Type B pancreatic cell (in vitro differentiated cells): Measurements from ENCODE around the gene CYP2C9. TPM values are rescaled to one million over a fixed set of nuclear protein-coding genes. Genes with fewer than 3 reads are reported as not detected.

ENCODE experiments used
- DNase-seq: peaks from one replicate; pipeline ENCODE4 v3.0.0; 2021; ENCODE audit warnings: mixed read lengths; ENCODE audit not compliant: unreplicated experiment; ENCODE audit errors: extremely low spot score
- H3K27ac Mint-ChIP-seq: 2 replicates; pipeline ENCODE4 v1.8.0; 2021; ENCODE audit warnings: mild to moderate bottlenecking, mixed read lengths
- H3K27me3 Mint-ChIP-seq: 2 replicates; pipeline ENCODE4 v1.8.0; 2021; ENCODE audit warnings: mixed read lengths
- H3K36me3 Mint-ChIP-seq: 2 replicates; pipeline ENCODE4 v1.8.0; 2021; ENCODE audit warnings: mixed read lengths
- H3K4me1 Mint-ChIP-seq: one replicate; pipeline ENCODE4 v1.8.0; 2021; ENCODE audit warnings: mixed read lengths; ENCODE audit not compliant: unreplicated experiment
- H3K4me3 Mint-ChIP-seq: 2 replicates; pipeline ENCODE4 v1.8.0; 2021; ENCODE audit warnings: mild to moderate bottlenecking, mixed read lengths
- H3K9me3 Mint-ChIP-seq: 2 replicates; pipeline ENCODE4 v1.8.0; 2021; ENCODE audit warnings: mixed read lengths
- total RNA-seq: library from RNA; stranded (reverse); gene quantifications from 2 replicates; pipeline ENCODE4 v1.2.1, GENCODE V29; 2021; ENCODE audit warnings: low replicate concordance
- TF ChIP-seq, protein P1 (sequence below): fragments of 200-600 bp; sonication (generic); conservative IDR thresholded peaks from 2 replicates; pipeline ENCODE4 v1.5.0; 2021; ENCODE audit warnings: antibody characterized with exemption, mild to moderate bottlenecking

Gene CYP2C9
- total RNA-seq, 1 donor from 2014 or later, result 1.5 TPM

DNA sequence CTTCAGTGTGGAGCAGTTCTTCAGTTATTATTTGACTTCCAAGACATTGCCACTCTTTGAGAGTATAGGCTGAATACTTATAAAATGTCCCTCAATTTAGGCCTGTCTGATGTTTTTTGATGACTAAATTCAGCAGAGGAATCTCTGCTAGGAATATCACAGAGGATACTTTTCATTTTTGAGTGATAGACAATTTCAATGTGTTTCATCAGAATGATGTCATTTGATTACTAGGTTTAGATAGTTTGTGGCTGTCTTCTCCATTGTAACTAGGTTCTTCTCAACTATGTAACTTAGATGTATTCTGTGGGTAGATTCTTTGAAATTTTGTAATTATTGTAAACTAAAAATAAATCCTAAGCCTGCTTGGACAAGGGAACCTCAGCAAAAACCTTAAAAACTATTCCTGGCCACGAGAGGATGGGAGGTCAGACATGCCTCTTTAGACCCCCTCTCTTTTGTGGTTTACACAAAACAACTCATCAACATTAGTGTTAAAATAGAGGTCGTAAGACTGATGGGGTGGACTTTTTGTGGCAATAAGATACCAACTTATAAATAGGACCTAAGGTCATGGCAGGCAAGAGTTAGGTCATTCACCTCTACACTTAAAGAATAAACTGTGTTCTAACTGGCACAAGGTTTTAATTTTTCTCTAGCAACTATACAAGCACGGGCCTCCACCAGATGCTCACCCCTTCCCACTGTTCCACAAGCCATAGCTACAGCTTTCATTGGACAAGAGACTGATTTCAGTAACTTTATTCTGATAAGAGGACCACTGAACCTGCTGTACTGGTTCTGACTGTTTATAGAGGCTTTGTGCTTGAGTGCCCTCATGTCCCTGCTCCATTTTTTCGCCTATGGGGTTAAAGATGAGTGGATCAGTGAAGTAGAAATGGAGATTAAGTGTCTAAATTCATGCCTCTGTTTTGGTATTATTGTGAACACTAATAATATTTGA lies 97.2 kb downstream of the CYP2C9 start:
- no peaks in the 10 kb centered on the region for H3K27me3 Mint-ChIP-seq
- H3K27ac Mint-ChIP-seq, result no peak overlapping the region
- no peak overlapping the region for H3K4me3 Mint-ChIP-seq
- no peaks in the 10 kb centered on the region for H3K9me3 Mint-ChIP-seq
- DNase-seq, result no peak
- TF ChIP-seq, protein P1, sequence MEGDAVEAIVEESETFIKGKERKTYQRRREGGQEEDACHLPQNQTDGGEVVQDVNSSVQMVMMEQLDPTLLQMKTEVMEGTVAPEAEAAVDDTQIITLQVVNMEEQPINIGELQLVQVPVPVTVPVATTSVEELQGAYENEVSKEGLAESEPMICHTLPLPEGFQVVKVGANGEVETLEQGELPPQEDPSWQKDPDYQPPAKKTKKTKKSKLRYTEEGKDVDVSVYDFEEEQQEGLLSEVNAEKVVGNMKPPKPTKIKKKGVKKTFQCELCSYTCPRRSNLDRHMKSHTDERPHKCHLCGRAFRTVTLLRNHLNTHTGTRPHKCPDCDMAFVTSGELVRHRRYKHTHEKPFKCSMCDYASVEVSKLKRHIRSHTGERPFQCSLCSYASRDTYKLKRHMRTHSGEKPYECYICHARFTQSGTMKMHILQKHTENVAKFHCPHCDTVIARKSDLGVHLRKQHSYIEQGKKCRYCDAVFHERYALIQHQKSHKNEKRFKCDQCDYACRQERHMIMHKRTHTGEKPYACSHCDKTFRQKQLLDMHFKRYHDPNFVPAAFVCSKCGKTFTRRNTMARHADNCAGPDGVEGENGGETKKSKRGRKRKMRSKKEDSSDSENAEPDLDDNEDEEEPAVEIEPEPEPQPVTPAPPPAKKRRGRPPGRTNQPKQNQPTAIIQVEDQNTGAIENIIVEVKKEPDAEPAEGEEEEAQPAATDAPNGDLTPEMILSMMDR, result no peak
- no peaks in the 10 kb centered on the region for H3K4me1 Mint-ChIP-seq
- H3K36me3 Mint-ChIP-seq, result no peaks in the 10 kb centered on the region

DNA sequence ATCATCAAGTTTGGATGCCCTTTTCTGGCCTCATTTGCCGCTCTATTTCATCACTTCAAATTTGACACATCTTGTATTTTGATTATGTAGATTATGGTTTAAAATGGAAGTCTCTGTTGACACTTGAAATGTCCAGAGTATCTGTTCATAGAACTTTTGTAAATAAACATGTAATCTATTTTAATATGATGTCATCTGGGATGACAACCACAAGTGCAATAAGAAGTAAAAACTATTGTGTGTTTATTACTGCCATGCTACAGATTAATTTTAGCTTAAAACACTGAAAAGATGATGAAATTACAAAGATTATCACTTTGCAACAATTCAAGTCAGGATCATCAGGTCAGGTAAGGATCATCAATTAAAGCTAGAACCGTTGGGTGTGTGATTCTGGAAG lies 100.8 kb downstream of the CYP2C9 start:
- DNase-seq, result no peak
- Mint-ChIP-seq H3K4me1 (no peaks in the 10 kb centered on the region), H3K36me3 (no peaks in the 10 kb centered on the region), H3K27me3 (no peaks in the 10 kb centered on the region), H3K9me3 (no peaks in the 10 kb centered on the region), H3K4me3 (no peak overlapping the region), H3K27ac (no peak overlapping the region)
- TF ChIP-seq, protein P1, result no peak

Other genes starting within 250 kb of the CYP2C9 start
- gene CYP2C19, start 176.0 kb upstream of the CYP2C9 start, total RNA-seq, result 3.7 and 6.8 TPM in 2 replicates
- 2.2 and 2.9 TPM in 2 replicates for gene CYP2C8, start 130.8 kb downstream of the CYP2C9 start, total RNA-seq